Right lobe of liver (tissue), 6 donors: ENCODE measurements around the gene FABP7. TPM values are rescaled to one million over a fixed set of nuclear protein-coding genes. Genes with fewer than 3 reads are reported as not detected.

Source experiments
- ATAC-seq, 4 donors: fragments of 200-7000 bp; cut with Tn5 transposase; one replicate each; pipeline ENCODE4 v1.9.1; 2020; ENCODE audit warnings: mild to moderate bottlenecking in 4 of 4, moderate library complexity in 4 of 4
- DNase-seq, 3 donors: peaks; one replicate each; pipeline ENCODE4 v3.0.0-alpha.2; 2020
- H3K27ac ChIP-seq, 3 donors: fragments of 200-600 bp; one replicate each; pipeline ENCODE4 v1.8.0; 2022
- H3K27me3 ChIP-seq, 2 donors: fragments of 200-600 bp; one replicate each; pipeline ENCODE4 v1.8.0; 2022
- H3K36me3 ChIP-seq, 4 donors: fragments of 200-600 bp; sonication (generic) in 1 of 4; one replicate each; pipeline versions ENCODE4 v1.5.1 to v1.8.0; 2017 to 2022; ENCODE audit warnings: control low read depth in 1 of 4
- H3K4me1 ChIP-seq, 4 donors: fragments of 200-600 bp; sonication (generic) in 1 of 4; one replicate each; pipeline versions ENCODE4 v1.5.1 to v1.8.0; 2017 to 2022; ENCODE audit warnings: control low read depth in 1 of 4
- H3K4me3 ChIP-seq, 3 donors: fragments of 200-600 bp; one replicate each; pipeline ENCODE4 v1.8.0; 2022
- H3K9me3 ChIP-seq, 4 donors: fragments of 200-600 bp; sonication (generic) in 1 of 4; one replicate each; pipeline versions ENCODE4 v1.5.1 to v1.8.0; 2017 to 2022; ENCODE audit warnings: control low read depth in 1 of 4
- CTCF ChIP-seq, 4 donors: fragments of 200-600 bp in 3 of 4; fragments of 450-650 bp in 1 of 4; IDR thresholded peaks; one replicate each; pipeline versions ENCODE4 v1.5.1 to v1.8.0; 2016 to 2022; ENCODE audit warnings: antibody characterized with exemption in 4 of 4, mild to moderate bottlenecking in 2 of 4
- POLR2A ChIP-seq: fragments of 450-650 bp; IDR thresholded peaks from one replicate; pipeline ENCODE4 v1.6.1; 2017; ENCODE audit warnings: antibody characterized with exemption, mild to moderate bottlenecking
- WGBS: methylation state at CpG from one replicate; pipeline ENCODE4 v1.1.6; 2018; ENCODE audit warnings: low coverage, low lambda C conversion rate; ENCODE audit not compliant: insufficient coverage; ENCODE audit errors: missing lambda C conversion rate; 5-methylcytosine and 5-hydroxymethylcytosine counted together
- intact Hi-C, 2 donors: fragments of 100-400 bp; cut with DNase I; formaldehyde crosslinking; loops; one replicate each; pipeline versions ENCODE4 v1.11.2 to v1.14.1; 2022
- long read RNA-seq: library from polyadenylated mRNA; unstranded; transcript quantifications from one replicate; pipeline ENCODE4 v2.0.0, GENCODE V29; 2019
- total RNA-seq, 6 experiments: library from RNA; depleted of rRNA in 2 of 6; stranded (reverse); fragments of >200 nt in 2 of 6; fragmentation: NEBNext Ultra II Directional in 3 of 6; extraction: Animal tissue kit (Norgen Biotek cat#: 25700) in 3 of 6; gene quantifications; one replicate each; pipeline versions ENCODE4 v1.1.0 to v1.2.4, GENCODE V29; 2016 to 2023
- donor health status: DM: no; HTN: yes; CAD: no.
- donor health status: DM: no; HTN: no; CAD: no.
- donor health status: DM: no; HTN: no; CAD: no.
- donor health status: DM: no; HTN: yes; CAD: no.
- donor health status: DM: no; HTN: yes; CAD: no.

FABP7 gene
- total RNA-seq: not detected
- long read RNA-seq: 0 reads

- no peak within 1 kb of the TSS for H3K4me3 ChIP-seq
- intact Hi-C loops: no loop called here
- DNase-seq (no peak), ATAC-seq (no peak)
- WGBS: 61% methylated on average over 3 of the region's 3 CpGs
- no peaks in the 10 kb centered on the region for H3K9me3 ChIP-seq
- no peaks in the 10 kb centered on the region for H3K4me1 ChIP-seq
- H3K27me3 ChIP-seq: no peaks in the 10 kb centered on the region
- H3K27ac ChIP-seq: no peak within 1 kb of the TSS
- TF ChIP-seq POLR2A (no peak), CTCF (IDR thresholded peaks at IDR 0.05) (no peak)
- H3K36me3 ChIP-seq: no peaks in the 10 kb centered on the region
Observed at GRCh38 chr6:122779667-122780066, at the start of gene FABP7. FABP7 (plus strand) TSS chr6:122779716; CDS start chr6:122779795, 79 bp downstream.

DNA sequence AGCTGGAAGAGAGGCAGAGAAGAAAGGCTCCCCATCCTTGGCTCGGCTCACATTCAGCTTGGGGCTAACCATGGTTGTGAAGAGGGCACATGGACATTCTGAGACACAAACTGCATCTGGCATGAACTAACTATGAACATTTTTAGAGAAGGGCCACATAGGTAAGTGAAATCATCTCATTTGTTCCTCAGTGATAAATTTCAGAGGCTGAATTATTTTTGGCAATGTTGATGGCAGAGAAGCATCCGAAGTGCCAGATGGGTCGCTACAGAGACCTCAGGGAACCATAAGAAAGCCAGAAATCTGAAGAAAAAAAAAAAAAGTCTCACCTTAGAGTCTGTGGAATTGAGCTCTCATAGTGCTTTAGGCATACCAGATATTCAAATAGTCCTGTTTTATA is 49.2 kb upstream of the FABP7 start:
- 72% methylated on average over 3 of the region's 3 CpGs for WGBS
- intact Hi-C loops: no loop called here
- DNase-seq: no peak
- no peak overlapping the region for H3K27ac ChIP-seq
- no peaks in the 10 kb centered on the region for H3K4me1 ChIP-seq
- no peak overlapping the region for H3K4me3 ChIP-seq
- no peak for ATAC-seq
- no peaks in the 10 kb centered on the region for H3K36me3 ChIP-seq
- no peaks in the 10 kb centered on the region for H3K27me3 ChIP-seq
- no peaks in the 10 kb centered on the region for H3K9me3 ChIP-seq
- TF ChIP-seq POLR2A: no peak
- TF ChIP-seq CTCF (IDR thresholded peaks at IDR 0.05): no peak

DNA sequence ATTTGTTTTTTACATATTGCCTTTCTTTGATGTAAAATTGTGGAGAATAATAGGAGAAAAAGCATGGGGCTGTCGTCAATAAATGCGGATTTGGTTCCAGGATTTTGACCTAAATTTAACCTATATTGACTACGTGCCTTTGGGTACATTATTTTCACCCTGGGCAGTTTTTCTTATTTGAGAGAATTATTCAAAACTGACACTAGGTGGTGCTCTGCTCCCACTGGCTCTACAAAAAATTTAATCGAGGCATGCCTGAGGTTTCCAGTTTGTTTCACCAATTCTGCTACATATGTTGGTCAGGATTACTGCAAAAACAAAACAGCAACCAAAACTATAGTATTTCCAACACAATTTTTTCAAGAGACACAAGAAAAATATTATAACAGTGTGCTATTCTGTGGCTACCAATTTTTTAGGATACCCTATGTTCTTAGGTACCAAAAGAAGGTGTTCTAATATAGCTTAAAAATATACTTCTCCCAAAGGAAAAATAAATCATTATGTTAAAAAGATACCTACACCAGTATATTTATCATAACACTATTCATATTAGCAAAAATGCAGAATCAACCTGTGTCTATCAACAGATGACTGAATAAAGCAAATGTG is 48.6 kb upstream of the FABP7 start:
- no peak for DNase-seq
- intact Hi-C loops: no loop called here
- Histone ChIP-seq H3K36me3 (no peaks in the 10 kb centered on the region), H3K27ac (no peak overlapping the region), H3K9me3 (no peaks in the 10 kb centered on the region), H3K4me1 (no peaks in the 10 kb centered on the region), H3K4me3 (no peak overlapping the region), H3K27me3 (no peaks in the 10 kb centered on the region)
- TF ChIP-seq CTCF (IDR thresholded peaks at IDR 0.05) (peak; percentile 72 to 89 (median 82)), POLR2A (no peak)
- 0% methylated on average over 4 of the region's 4 CpGs for WGBS
- ATAC-seq: peak; percentile 72 to 86 (median 80)

GRCh38 chr6:122733259-122733658 is 46.3 kb upstream of the FABP7 start:
- Histone ChIP-seq H3K27ac (no peak overlapping the region), H3K4me3 (no peak overlapping the region), H3K9me3 (no peaks in the 10 kb centered on the region), H3K27me3 (no peaks in the 10 kb centered on the region), H3K36me3 (no peaks in the 10 kb centered on the region), H3K4me1 (no peaks in the 10 kb centered on the region)
- TF ChIP-seq POLR2A (no peak), CTCF (IDR thresholded peaks at IDR 0.05) (no peak)
- WGBS: 56% methylated on average over 4 of the region's 4 CpGs
- intact Hi-C loops: no loop called here
- DNase-seq (no peak), ATAC-seq (no peak)
